Measurements from ENCODE around the gene DPEP2.

- TF ChIP-seq, protein P1, sequence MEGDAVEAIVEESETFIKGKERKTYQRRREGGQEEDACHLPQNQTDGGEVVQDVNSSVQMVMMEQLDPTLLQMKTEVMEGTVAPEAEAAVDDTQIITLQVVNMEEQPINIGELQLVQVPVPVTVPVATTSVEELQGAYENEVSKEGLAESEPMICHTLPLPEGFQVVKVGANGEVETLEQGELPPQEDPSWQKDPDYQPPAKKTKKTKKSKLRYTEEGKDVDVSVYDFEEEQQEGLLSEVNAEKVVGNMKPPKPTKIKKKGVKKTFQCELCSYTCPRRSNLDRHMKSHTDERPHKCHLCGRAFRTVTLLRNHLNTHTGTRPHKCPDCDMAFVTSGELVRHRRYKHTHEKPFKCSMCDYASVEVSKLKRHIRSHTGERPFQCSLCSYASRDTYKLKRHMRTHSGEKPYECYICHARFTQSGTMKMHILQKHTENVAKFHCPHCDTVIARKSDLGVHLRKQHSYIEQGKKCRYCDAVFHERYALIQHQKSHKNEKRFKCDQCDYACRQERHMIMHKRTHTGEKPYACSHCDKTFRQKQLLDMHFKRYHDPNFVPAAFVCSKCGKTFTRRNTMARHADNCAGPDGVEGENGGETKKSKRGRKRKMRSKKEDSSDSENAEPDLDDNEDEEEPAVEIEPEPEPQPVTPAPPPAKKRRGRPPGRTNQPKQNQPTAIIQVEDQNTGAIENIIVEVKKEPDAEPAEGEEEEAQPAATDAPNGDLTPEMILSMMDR (conservative IDR thresholded peaks at IDR 0.05; ENCODE audit: low read length): no peak
- no peak for TF ChIP-seq EZH2phosphoT487 (IDR thresholded peaks at IDR 0.05; ENCODE audit: borderline replicate concordance)
Measured at GRCh38 chr16:68009157-68009735, 10.0 kb upstream of the DPEP2 start.

Data from Loucy (cell line).